HepG2 (cell line): Measurements from ENCODE around the gene NATD1. TPM values are rescaled to one million over a fixed set of nuclear protein-coding genes. Genes with fewer than 3 reads are reported as not detected.

Source experiments
- ATAC-seq: fragments of 200-7000 bp; cut with Tn5 transposase; 3 replicates; pipeline ENCODE4 v1.9.1; 2020; ENCODE audit warnings: mild to moderate bottlenecking, moderate library complexity
- BruUV-seq: library from RNA; stranded (reverse); fragments of 400-500 nt; replicated peaks from 2 replicates; lab custom pipeline; 2021; lab: Mats Ljungman, UMichigan
- CTCF ChIA-PET: fragments of 300-600 bp; formaldehyde crosslinking; extraction: SDS; loops from one replicate; lab custom pipeline; 2021; ENCODE audit warnings: low total read pairs, inconsistent platforms, low intra/inter-chr PET ratio; lab: Yijun Ruan, JAX
- POLR2A ChIA-PET: fragments of 350-600 bp; sonication (Branson Sonifier 250); formaldehyde crosslinking; loops from one replicate; lab custom pipeline; 2020; ENCODE audit warnings: antibody characterized with exemption, inconsistent platforms; lab: Yijun Ruan, JAX
- DNase-seq: peaks from one replicate; pipeline ENCODE4 v3.0.0-alpha.2; 2015; ENCODE audit warnings: low spot score
- FAIRE-seq: peaks from 3 replicates; lab custom pipeline; 2011; peaks lifted over from hg19 to GRCh38; lab: Jason Lieb, UNC
- H2AFZ ChIP-seq: one replicate; pipeline ENCODE4 v1.6.1; 2011; ENCODE audit warnings: low read length, inconsistent platforms
- H3K27ac ChIP-seq: fragments of 300-600 bp; 3 replicates; pipeline ENCODE4 v1.8.0; 2011; ENCODE audit warnings: mixed run types, mild to moderate bottlenecking, mixed read lengths, low read length, inconsistent platforms; ENCODE audit not compliant: insufficient read depth; ENCODE audit errors: extremely low read length
- H3K27me3 ChIP-seq, 2 experiments: fragments of 200-600 bp in 1 of 2; 2 replicates in 1 of 2; 3 replicates in 1 of 2; pipeline versions ENCODE4 v1.6.0 to v1.8.0; 2011; ENCODE audit warnings: low read length in 2 of 2, mild to moderate bottlenecking in 2 of 2, moderate library complexity in 2 of 2, inconsistent platforms in 1 of 2; ENCODE audit not compliant: insufficient read depth in 2 of 2, control insufficient read depth in 1 of 2
- H3K36me3 ChIP-seq, 2 experiments: fragments of 200-600 bp in 1 of 2; replicated peaks in 1 of 2; 2 replicates in 1 of 2; 3 replicates in 1 of 2; pipeline versions ENCODE4 v1.5.1 to v1.8.0; 2011; ENCODE audit warnings: low read length in 2 of 2, inconsistent platforms in 1 of 2; ENCODE audit not compliant: insufficient read depth in 2 of 2, control insufficient read depth in 1 of 2
- H3K4me1 ChIP-seq: 2 replicates; pipeline ENCODE4 v1.5.1; 2012; ENCODE audit warnings: low read length, inconsistent platforms; ENCODE audit not compliant: insufficient read depth
- H3K4me2 ChIP-seq: 2 replicates; pipeline ENCODE4 v1.6.0; 2011; ENCODE audit warnings: low read depth, low read length, inconsistent platforms
- H3K4me3 ChIP-seq, 3 experiments: fragments of 200-600 bp in 1 of 3; sonication (generic), shearing (Covaris generic) in 1 of 3; replicated peaks in 1 of 3; 2 replicates each; pipeline ENCODE4 v1.5.1; 2011 to 2016; ENCODE audit warnings: low read length in 3 of 3, inconsistent platforms in 2 of 3, low read depth in 2 of 3, mild to moderate bottlenecking in 2 of 3, control low read depth in 1 of 3, mixed read lengths in 1 of 3; ENCODE audit not compliant: insufficient read depth in 1 of 3
- H3K79me2 ChIP-seq: one replicate; pipeline ENCODE4 v1.6.1; 2011; ENCODE audit warnings: low read length, inconsistent platforms; ENCODE audit not compliant: insufficient read depth
- H3K9ac ChIP-seq: 2 replicates; pipeline ENCODE4 v1.6.0; 2011; ENCODE audit warnings: mild to moderate bottlenecking, low read depth, low read length, inconsistent platforms; ENCODE audit not compliant: insufficient read depth
- H3K9me3 ChIP-seq: 2 replicates; pipeline ENCODE4 v1.5.1; 2012; ENCODE audit warnings: mild to moderate bottlenecking, low read length
- H4K20me1 ChIP-seq: 2 replicates; pipeline ENCODE4 v1.6.0; 2011; ENCODE audit warnings: inconsistent platforms, mild to moderate bottlenecking, low read length, moderate library complexity; ENCODE audit not compliant: insufficient read depth
- AGO2 ChIP-seq: fragments of 200-400 bp; formaldehyde crosslinking; optimal IDR thresholded peaks from 2 replicates; pipeline ENCODE3; 2017; ENCODE audit warnings: mild to moderate bottlenecking, low read depth, low read length, moderate library complexity
- HNRNPL ChIP-seq: fragments of 200-400 bp; formaldehyde crosslinking; IDR thresholded peaks from 2 replicates; pipeline ENCODE4 v1.6.1; 2017; ENCODE audit warnings: mild to moderate bottlenecking, low read depth, low read length
- MAFG ChIP-seq: sonication (generic); formaldehyde crosslinking; IDR thresholded peaks from 2 replicates; pipeline ENCODE4 v1.5.1; 2020; ENCODE audit warnings: mild to moderate bottlenecking, missing genetic modification reagents
- NFATC3 ChIP-seq: sonication (generic); formaldehyde crosslinking; IDR thresholded peaks from 2 replicates; pipeline ENCODE4 v1.5.1; 2020; ENCODE audit warnings: mild to moderate bottlenecking, missing genetic modification reagents
- POLR2A ChIP-seq, 2 experiments: IDR thresholded peaks; 2 replicates each; pipeline ENCODE4 v1.6.1; 2011; ENCODE audit warnings: low read depth in 2 of 2, low read length in 2 of 2, mild to moderate bottlenecking in 1 of 2, moderate library complexity in 1 of 2; ENCODE audit not compliant: insufficient read depth in 1 of 2
- POLR2G ChIP-seq: fragments of 200-400 bp; formaldehyde crosslinking; IDR thresholded peaks from 2 replicates; pipeline ENCODE4 v1.6.1; 2018; ENCODE audit warnings: mild to moderate bottlenecking, low read depth, low read length, moderate library complexity
- RBFOX2 ChIP-seq: fragments of 200-400 bp; formaldehyde crosslinking; IDR thresholded peaks from 2 replicates; pipeline ENCODE4 v1.6.1; 2017; ENCODE audit warnings: low read depth, mild to moderate bottlenecking, low read length
- SOX13 ChIP-seq, 3 experiments: fragments of 450-650 bp in 1 of 3; sonication (generic) in 1 of 3; formaldehyde crosslinking in 1 of 3; IDR thresholded peaks in 2 of 3; conservative IDR thresholded peaks in 1 of 3; 2 replicates each; pipeline versions ENCODE4 v1.5.0 to v1.6.1; 2016 to 2020; ENCODE audit warnings: antibody characterized with exemption in 1 of 3, mild to moderate bottlenecking in 1 of 3, missing compliant biosample characterization in 1 of 3, missing genetic modification reagents in 1 of 3, moderate library complexity in 1 of 3
- ZEB1 ChIP-seq: IDR thresholded peaks from 2 replicates; pipeline ENCODE4 v1.6.1; 2012; ENCODE audit warnings: mild to moderate bottlenecking, low read depth, inconsistent platforms; ENCODE audit not compliant: insufficient replicate concordance
- ZKSCAN1 ChIP-seq: fragments of 150-350 bp; IDR thresholded peaks from 2 replicates; pipeline ENCODE4 v1.6.1; 2014; ENCODE audit warnings: low read length
- ZNF329 ChIP-seq: sonication (generic); formaldehyde crosslinking; IDR thresholded peaks from 2 replicates; pipeline ENCODE4 v1.9.0; 2021; ENCODE audit warnings: low read depth, mild to moderate bottlenecking, missing genetic modification reagents
- ZNF558 ChIP-seq: sonication (generic); formaldehyde crosslinking; IDR thresholded peaks from 2 replicates; pipeline ENCODE4 v1.9.0; 2022; ENCODE audit warnings: mild to moderate bottlenecking, missing genetic modification reagents, borderline replicate concordance
- ZNF614 ChIP-seq: IDR thresholded peaks from 2 replicates; pipeline ENCODE4 v1.6.1; 2018; ENCODE audit warnings: missing biosample characterization, missing genetic modification reagents, inconsistent platforms, borderline replicate concordance
- ZNF768 ChIP-seq: sonication (generic); formaldehyde crosslinking; IDR thresholded peaks from 2 replicates; pipeline ENCODE4 v1.4.0; 2020; ENCODE audit warnings: missing genetic modification reagents
- ZNF816 ChIP-seq: sonication (generic); formaldehyde crosslinking; IDR thresholded peaks from 2 replicates; pipeline ENCODE4 v1.8.0; 2022; ENCODE audit warnings: missing genetic modification reagents, mild to moderate bottlenecking, borderline replicate concordance
- ZZZ3 ChIP-seq: sonication (generic); formaldehyde crosslinking; IDR thresholded peaks from 2 replicates; pipeline ENCODE4 v1.4.0; 2020; ENCODE audit warnings: missing genetic modification reagents, mild to moderate bottlenecking, borderline replicate concordance
- WGBS: methylation state at CpG from one replicate; pipeline ENCODE4 v1.1.6; 2017; ENCODE audit warnings: low lambda C conversion rate; 5-methylcytosine and 5-hydroxymethylcytosine counted together
- in situ Hi-C: cut with HindIII; loops from 2 replicates; pipeline ENCODE4 v1.10.0; 2017; ENCODE audit warnings: low pct_unique_long_range_greater_than_20kb; ENCODE audit not compliant: extremely low pct_ligation_motif_present
- intact Hi-C: fragments of 100-400 bp; cut with micrococcal nuclease; formaldehyde crosslinking; loops from one replicate; pipeline ENCODE4 v1.10.0; 2022; ENCODE audit not compliant: unreplicated experiment
- polyA plus RNA-seq, 8 experiments: library from polyadenylated mRNA; depleted of rRNA in 3 of 8; stranded (reverse) in 7 of 8; unstranded in 1 of 8; fragments of >200 nt; fragmentation: Illumina TruSeq in 4 of 8; extraction: Trizol in 4 of 8; gene quantifications; 2 replicates each; pipeline versions ENCODE4 v1.2.1 to v1.2.3, GENCODE V29; 2011 to 2016; ENCODE audit warnings: low read depth in 4 of 8, missing spikeins in 1 of 8, mixed read lengths in 1 of 8; ENCODE audit not compliant: insufficient read depth in 1 of 8
- total RNA-seq, 5 experiments: library from RNA; depleted of rRNA; stranded (reverse); fragments of >200 nt; fragmentation: Illumina TruSeq; extraction: Trizol; gene quantifications; 2 replicates each; pipeline ENCODE4 v1.2.3, GENCODE V29; 2016; ENCODE audit warnings: low read depth in 1 of 5

Gene NATD1
- total and polyA plus RNA-seq, 2 of the 13 experiments (the other 11 are each of a cell fraction or from before 2014, with no cell fraction given): 0.31 to 2.3 TPM

- DNase-seq (no peak), ATAC-seq (no peak), FAIRE-seq (no peak)
- intact Hi-C loops (no loop called here), in situ Hi-C loops (no loop called here)
- H3K9me3 ChIP-seq: no peaks in the 10 kb centered on the region
- H3K27me3 ChIP-seq: no peaks in the 10 kb centered on the region
- H3K4me2 ChIP-seq: no peak overlapping the region
- H3K4me1 ChIP-seq: peaks cover 7% of the 10 kb centered on the region
- TF ChIP-seq ZNF558 (CRISPR knock-in tag) (no peak), ZNF614 (CRISPR knock-in tag) (no peak), NFATC3 (CRISPR knock-in tag) (no peak), ZNF329 (CRISPR knock-in tag) (no peak), MAFG (CRISPR knock-in tag) (no peak), AGO2 (peak; percentile 35), ZZZ3 (CRISPR knock-in tag) (no peak)
- peaks cover 15 to 42% of the 10 kb centered on the region in 2 experiments for H3K36me3 ChIP-seq
- 22% methylated on average over 10 of the region's 10 CpGs for WGBS
- no peak overlapping the region for H3K9ac ChIP-seq
- H3K4me3 ChIP-seq: no peak overlapping the region
- POLR2A ChIA-PET: no interaction called here
- BruUV-seq: no TSS peak
- H3K27ac ChIP-seq: no peak overlapping the region
- peaks cover 53% of the 10 kb centered on the region for H4K20me1 ChIP-seq
- peaks cover 72% of the 10 kb centered on the region for H3K79me2 ChIP-seq
- no peak overlapping the region for H2AFZ ChIP-seq
- CTCF ChIA-PET: no interaction called here
Measured at GRCh38 chr17:21293831-21294210, 40.6 kb upstream of the NATD1 start.

- ATAC-seq (no peak), FAIRE-seq (no peak), DNase-seq (no peak)
- Histone ChIP-seq H4K20me1 (peaks cover 56% of the 10 kb centered on the region), H3K4me1 (peaks cover 14% of the 10 kb centered on the region), H3K4me3 (no peak overlapping the region), H3K36me3 (peaks cover 12 to 37% of the 10 kb centered on the region in 2 experiments), H3K27me3 (no peaks in the 10 kb centered on the region), H2AFZ (no peak overlapping the region), H3K9me3 (no peaks in the 10 kb centered on the region), H3K79me2 (peaks cover 79% of the 10 kb centered on the region), H3K27ac (no peak overlapping the region), H3K9ac (no peak overlapping the region), H3K4me2 (no peak overlapping the region)
- intact Hi-C loops: no loop called here
- 59% methylated on average over 17 of the region's 20 CpGs for WGBS
- BruUV-seq: no TSS peak
- CTCF ChIA-PET: no interaction called here
- TF ChIP-seq ZNF329 (CRISPR knock-in tag): no peak
- TF ChIP-seq AGO2: peak; percentile 78
- no peak for TF ChIP-seq ZNF816 (CRISPR knock-in tag)
- TF ChIP-seq ZKSCAN1: peak; percentile 83
- no peak for TF ChIP-seq ZEB1
- TF ChIP-seq POLR2A (IDR thresholded peaks at IDR 0.05; ENCODE audit: insufficient read depth in 1 of 2, low read depth in 2 of 2, low read length in 2 of 2): peak in 1 of 2 experiments; percentile 3; a peak in 1 of 4 replicates
- TF ChIP-seq SOX13 (IDR thresholded peaks at IDR 0.05): no peak
- TF ChIP-seq SOX13 (CRISPR knock-in tag; conservative IDR thresholded peaks at IDR 0.05 in 1 of 2, IDR thresholded peaks at IDR 0.05 in 1 of 2): no peak
- 0 out of 2 replicates have a peak, but pooled peaks have one; percentile 39 for TF ChIP-seq RBFOX2
- no peak for TF ChIP-seq ZNF768
- TF ChIP-seq POLR2G: peak; percentile 41; the same call in 1 of the 2 replicates
- 0 out of 2 replicates have a peak, but pooled peaks have one; percentile 16 for TF ChIP-seq HNRNPL
- in situ Hi-C loops: no loop called here
- POLR2A ChIA-PET: no interaction called here
Measured at GRCh38 chr17:21292867-21293830, 39.9 kb upstream of the NATD1 start.
